Colonic mucosa (tissue), 4 donors: ENCODE measurements around the gene PAK3. TPM values are rescaled to one million over a fixed set of nuclear protein-coding genes. Genes with fewer than 3 reads are reported as not detected.

ENCODE experiments used
- DNase-seq: peaks from one replicate; pipeline ENCODE4 v3.0.0-alpha.2; 2020
- H3K27ac ChIP-seq: fragments of 200-600 bp; one replicate; pipeline ENCODE4 v1.8.0; 2021
- H3K27me3 ChIP-seq: fragments of 200-600 bp; one replicate; pipeline ENCODE4 v1.8.0; 2021
- H3K36me3 ChIP-seq: fragments of 200-600 bp; one replicate; pipeline ENCODE4 v1.8.0; 2021
- H3K4me1 ChIP-seq: fragments of 200-600 bp; one replicate; pipeline ENCODE4 v1.8.0; 2021; ENCODE audit warnings: mild to moderate bottlenecking
- H3K4me3 ChIP-seq: fragments of 200-600 bp; one replicate; pipeline ENCODE4 v1.8.0; 2021
- H3K9ac ChIP-seq, 2 donors: one replicate each; pipeline ENCODE4 v1.7.0; 2013; ENCODE audit warnings: control low read depth in 2 of 2, low read depth in 2 of 2, low read length in 2 of 2
- H3K9me3 ChIP-seq: fragments of 200-600 bp; one replicate; pipeline ENCODE4 v1.8.0; 2021
- intact Hi-C: fragments of 100-400 bp; cut with DNase I; formaldehyde crosslinking; loops from one replicate; pipeline ENCODE4 v1.14.1; 2022
- total RNA-seq, 2 donors: library from RNA; stranded (reverse); fragmentation: NEBNext Ultra II Directional in 1 of 2; extraction: Animal tissue kit (Norgen Biotek cat#: 25700) in 1 of 2; gene quantifications; one replicate each; pipeline ENCODE4 v1.2.1, GENCODE V29; 2021
- TF ChIP-seq, protein P1 (sequence below): fragments of 200-600 bp; IDR thresholded peaks from one replicate; pipeline ENCODE4 v1.8.0; 2022; ENCODE audit warnings: antibody characterized with exemption, mild to moderate bottlenecking
- donor health status: healthy.
- donor health status: DM: no; HTN: no; CAD: no.
- donor health status: DM: no; HTN: no; CAD: no.

PAK3 gene
- total RNA-seq, 2 donors from 2014 or later: 0.25 to 0.66 TPM

DNA sequence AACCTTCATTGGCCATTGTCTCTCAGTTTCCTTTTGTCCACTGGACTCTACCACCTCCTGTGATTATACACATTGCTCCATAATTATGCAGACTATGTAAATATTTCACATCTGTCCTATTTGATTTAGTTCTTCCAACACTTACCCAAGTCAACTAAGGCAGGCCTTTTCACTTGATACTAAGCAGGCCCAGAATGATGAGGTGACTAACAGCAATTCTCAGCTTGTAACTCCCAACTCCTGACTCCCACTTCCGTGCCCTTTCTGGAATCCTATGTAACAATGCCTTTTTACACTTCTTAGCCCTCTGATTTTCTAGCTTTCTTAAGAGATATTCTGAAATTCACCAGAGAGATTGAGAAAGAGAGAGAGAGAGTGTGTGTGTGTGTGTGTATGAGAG is 6.6 kb downstream of the PAK3 start:
- no peak overlapping the region for H3K27ac ChIP-seq
- H3K9me3 ChIP-seq: no peaks in the 10 kb centered on the region
- no peaks in the 10 kb centered on the region for H3K27me3 ChIP-seq
- H3K36me3 ChIP-seq: no peaks in the 10 kb centered on the region
- no peak overlapping the region for H3K4me3 ChIP-seq
- H3K9ac ChIP-seq: no peak overlapping the region
- intact Hi-C loops: no loop called here
- TF ChIP-seq, protein P1, sequence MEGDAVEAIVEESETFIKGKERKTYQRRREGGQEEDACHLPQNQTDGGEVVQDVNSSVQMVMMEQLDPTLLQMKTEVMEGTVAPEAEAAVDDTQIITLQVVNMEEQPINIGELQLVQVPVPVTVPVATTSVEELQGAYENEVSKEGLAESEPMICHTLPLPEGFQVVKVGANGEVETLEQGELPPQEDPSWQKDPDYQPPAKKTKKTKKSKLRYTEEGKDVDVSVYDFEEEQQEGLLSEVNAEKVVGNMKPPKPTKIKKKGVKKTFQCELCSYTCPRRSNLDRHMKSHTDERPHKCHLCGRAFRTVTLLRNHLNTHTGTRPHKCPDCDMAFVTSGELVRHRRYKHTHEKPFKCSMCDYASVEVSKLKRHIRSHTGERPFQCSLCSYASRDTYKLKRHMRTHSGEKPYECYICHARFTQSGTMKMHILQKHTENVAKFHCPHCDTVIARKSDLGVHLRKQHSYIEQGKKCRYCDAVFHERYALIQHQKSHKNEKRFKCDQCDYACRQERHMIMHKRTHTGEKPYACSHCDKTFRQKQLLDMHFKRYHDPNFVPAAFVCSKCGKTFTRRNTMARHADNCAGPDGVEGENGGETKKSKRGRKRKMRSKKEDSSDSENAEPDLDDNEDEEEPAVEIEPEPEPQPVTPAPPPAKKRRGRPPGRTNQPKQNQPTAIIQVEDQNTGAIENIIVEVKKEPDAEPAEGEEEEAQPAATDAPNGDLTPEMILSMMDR: no peak
- H3K4me1 ChIP-seq: peaks cover 3% of the 10 kb centered on the region
- DNase-seq: no peak

DNA sequence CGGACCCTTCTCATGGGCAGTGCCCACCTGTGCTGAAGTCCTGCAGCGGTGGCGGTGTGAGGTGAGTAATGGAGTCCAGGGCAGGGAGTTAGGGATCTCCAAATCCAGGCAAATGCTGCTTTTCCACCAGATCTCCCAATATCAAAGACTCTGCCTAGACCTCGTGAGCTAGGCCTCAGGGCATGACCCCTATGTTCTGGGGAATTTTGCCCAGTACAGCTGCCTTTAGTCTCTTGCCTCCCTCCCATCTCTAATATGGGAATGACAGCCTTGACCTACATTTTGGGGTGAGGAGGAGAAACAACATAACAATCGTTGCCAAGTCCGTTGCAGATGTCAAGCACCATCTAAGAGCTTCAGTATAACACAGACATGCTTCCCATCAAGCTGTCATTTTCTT is 7.3 kb downstream of the PAK3 start:
- TF ChIP-seq, protein P1: no peak
- Histone ChIP-seq H3K27me3 (no peaks in the 10 kb centered on the region), H3K27ac (no peak overlapping the region), H3K4me3 (no peak overlapping the region), H3K4me1 (peaks cover 3% of the 10 kb centered on the region), H3K9me3 (no peaks in the 10 kb centered on the region), H3K9ac (no peak overlapping the region), H3K36me3 (no peaks in the 10 kb centered on the region)
- intact Hi-C loops: no loop called here
- no peak for DNase-seq

DNA sequence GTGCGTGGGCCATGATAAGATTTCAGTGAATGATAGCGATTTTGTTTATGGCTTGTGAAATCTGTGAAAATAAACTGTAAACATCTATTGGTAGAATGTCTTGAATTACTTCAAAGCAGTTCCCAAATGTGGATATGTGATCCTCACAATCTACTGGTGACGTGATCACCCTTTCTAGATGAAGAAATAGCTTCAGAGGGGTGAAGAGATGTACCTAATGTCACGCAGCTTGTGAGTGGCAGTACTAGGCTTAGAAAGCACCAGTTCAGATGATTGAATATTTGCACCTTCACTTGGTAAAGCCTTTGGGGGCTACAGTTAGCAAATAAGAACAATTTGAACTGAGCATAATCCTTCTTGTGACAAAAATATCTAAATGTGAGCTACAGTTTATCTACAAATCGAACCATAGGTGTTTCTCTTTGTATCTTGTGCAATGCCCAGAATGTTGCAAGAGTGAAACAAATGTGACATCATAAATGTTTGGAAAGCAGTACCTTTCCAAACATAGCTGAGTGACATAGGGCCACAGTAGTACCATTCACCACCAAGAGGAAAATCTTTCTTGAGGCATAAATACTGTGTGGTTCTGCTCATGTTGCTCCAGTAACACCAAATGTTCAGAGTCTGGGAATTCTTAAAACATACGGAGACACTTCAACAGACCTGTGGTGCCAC is 14.2 kb downstream of the PAK3 start:
- TF ChIP-seq, protein P1: no peak
- no peak overlapping the region for H3K27ac ChIP-seq
- H3K4me1 ChIP-seq: no peaks in the 10 kb centered on the region
- no peaks in the 10 kb centered on the region for H3K36me3 ChIP-seq
- intact Hi-C loops: no loop called here
- H3K9ac ChIP-seq: no peak overlapping the region
- no peaks in the 10 kb centered on the region for H3K27me3 ChIP-seq
- H3K4me3 ChIP-seq: no peak overlapping the region
- H3K9me3 ChIP-seq: no peaks in the 10 kb centered on the region
- no peak for DNase-seq

DNA sequence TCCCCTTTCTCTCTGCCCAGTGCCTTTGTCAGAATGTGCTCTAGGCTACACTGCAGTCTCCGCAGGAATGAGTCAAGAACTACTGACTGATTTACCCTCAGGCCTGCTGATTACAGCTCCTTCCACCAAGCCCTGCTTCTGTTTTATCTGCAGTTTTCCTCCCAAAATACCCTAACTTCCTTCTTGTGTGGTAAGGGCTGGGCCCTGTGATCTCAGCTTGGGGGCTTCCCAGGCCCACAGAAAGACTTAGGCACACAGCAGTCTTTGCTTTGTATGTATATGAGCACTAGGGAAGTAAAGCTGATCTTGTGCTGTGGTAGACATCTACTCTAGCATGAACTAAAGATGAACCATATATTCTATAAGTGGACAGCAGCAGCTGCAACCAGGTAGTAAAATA is 18.8 kb downstream of the PAK3 start:
- H3K9me3 ChIP-seq: no peaks in the 10 kb centered on the region

DNA sequence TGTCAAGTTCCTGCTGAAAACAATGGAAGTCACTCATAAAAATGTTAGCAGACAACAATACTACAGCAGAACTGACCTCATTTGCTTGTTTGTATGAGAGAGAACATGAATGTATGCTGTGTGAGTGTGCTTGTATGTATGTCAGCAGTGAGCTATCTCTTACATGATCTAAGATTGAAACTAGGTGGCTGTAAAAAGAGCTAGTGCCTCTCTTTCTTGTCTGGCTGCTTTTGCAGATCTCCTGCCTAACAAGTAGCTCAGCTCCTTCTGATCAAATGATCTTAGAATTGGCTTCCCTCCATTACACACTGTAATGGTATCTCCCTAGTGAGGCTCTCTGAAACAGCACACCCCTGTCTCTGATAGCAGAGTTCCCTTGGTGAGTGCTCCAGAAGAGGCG is 20.7 kb downstream of the PAK3 start:
- no peaks in the 10 kb centered on the region for H3K36me3 ChIP-seq
- no peak overlapping the region for H3K27ac ChIP-seq
- no peak overlapping the region for H3K9ac ChIP-seq
- H3K4me1 ChIP-seq: no peaks in the 10 kb centered on the region
- no peaks in the 10 kb centered on the region for H3K27me3 ChIP-seq
- no peak for DNase-seq
- no peaks in the 10 kb centered on the region for H3K9me3 ChIP-seq
- TF ChIP-seq, protein P1: no peak
- H3K4me3 ChIP-seq: no peak overlapping the region
- intact Hi-C loops: no loop called here

More for the DNA sequence above, 18.8 kb downstream of the PAK3 start:
- no peak overlapping the region for H3K27ac ChIP-seq
- H3K36me3 ChIP-seq: no peaks in the 10 kb centered on the region
- no peak overlapping the region for H3K4me3 ChIP-seq
- no peaks in the 10 kb centered on the region for H3K4me1 ChIP-seq
- TF ChIP-seq, protein P1: no peak
- no peaks in the 10 kb centered on the region for H3K27me3 ChIP-seq
- intact Hi-C loops: no loop called here
- H3K9ac ChIP-seq: no peak overlapping the region
- DNase-seq: no peak
